ENCODE measurements around the gene SCAF8. TPM values are rescaled to one million over a fixed set of nuclear protein-coding genes. Genes with fewer than 3 reads are reported as not detected.
A peak's percentile ranks its signal among the peaks of the same experiment; 100 is the strongest.

SCAF8 gene
- total and polyA plus RNA-seq, 9 of the 15 experiments (the other 6 are each of a cell fraction or from before 2014, with no cell fraction given): 10.5 to 46.6 (median 23.2) TPM

DNA sequence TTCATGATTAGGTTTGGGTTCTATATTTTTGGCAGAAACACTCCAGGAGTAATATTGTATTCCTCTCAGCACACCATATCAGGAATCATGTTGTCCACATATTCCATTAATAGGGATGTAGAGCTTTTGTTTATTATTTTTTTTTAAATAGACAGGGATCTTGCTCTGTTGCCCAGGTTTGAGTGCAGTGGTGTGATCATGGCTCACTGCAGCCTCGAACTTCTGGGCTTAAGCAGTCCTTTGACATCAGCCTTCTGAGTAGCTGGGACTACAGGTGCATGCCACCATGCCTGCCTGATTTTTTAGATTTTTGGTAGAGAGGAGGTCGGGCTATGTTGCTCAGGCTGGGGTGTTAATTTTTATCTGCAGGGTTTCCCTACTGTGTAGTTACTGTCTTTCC lies 12.0 kb downstream of the SCAF8 start:
- Histone ChIP-seq H3K4me3 (no peak overlapping the region), H3K9me3 (replicated peaks; ENCODE audit: control insufficient read depth, insufficient read depth, low read depth, low read length) (no peaks in the 10 kb centered on the region), H3K9ac (ENCODE audit: insufficient read depth in 1 of 2, low read depth in 2 of 2, low read length in 2 of 2) (no peak overlapping the region), H3K4me1 (replicated peaks in 1 of 2; ENCODE audit: control insufficient read depth in 2 of 2, insufficient read depth in 2 of 2, low read length in 2 of 2) (no peaks in the 10 kb centered on the region), H3K27me3 (ENCODE audit: control insufficient read depth in 2 of 2, insufficient read depth in 2 of 2, low read length in 2 of 2) (no peaks in the 10 kb centered on the region), H3K4me2 (ENCODE audit: insufficient read depth, low read length) (no peak overlapping the region), H3K9me1 (ENCODE audit: control insufficient read depth, insufficient read depth, low read length) (no peaks in the 10 kb centered on the region), H4K20me1 (replicated peaks; ENCODE audit: control insufficient read depth, insufficient read depth, low read length) (peaks cover 8% of the 10 kb centered on the region; the same call in 1 of the 2 replicates), H3K27ac (ENCODE audit: extremely low read depth, low read depth, low read length) (no peak overlapping the region), H3K79me2 (ENCODE audit: control insufficient read depth, insufficient read depth, low read length) (peaks cover 100% of the 10 kb centered on the region), H2AFZ (ENCODE audit: low read depth, low read length) (no peak overlapping the region), H3K36me3 (ENCODE audit: control insufficient read depth, insufficient read depth, low read length) (peaks cover 32% of the 10 kb centered on the region)
- intact Hi-C loops (cut with micrococcal nuclease) (no loop called here), in situ Hi-C loops (cut with MboI) (no loop called here)
- ChIA-PET POLR2A (interaction anchor here (0.9 to 3.2 kb wide), 4 partner anchors 9 to 18 kb away, joined by 3 to 14 read pairs (median 4); no protein-coding TSS in a partner anchor), CTCF (ENCODE audit: low intra/inter-chr PET ratio) (interaction anchor here (0.9 kb wide), 1 partner anchor 59 kb away, joined by 3 read pairs; no protein-coding TSS in a partner anchor)
- WGBS (ENCODE audit: insufficient coverage, low coverage, missing lambda C conversion rate): 71% methylated on average over 2 of the region's 2 CpGs
- no peak for DNase-seq (ENCODE audit: extremely low read depth in 1 of 4, low spot score in 3 of 4)
- no peak; the same call in 2 of the 3 replicates for ATAC-seq
- FAIRE-seq: no peak
- BruUV-seq (replicated peaks): no TSS peak
- TF ChIP-seq HEY1 (CRISPR knock-in tag; IDR thresholded peaks at IDR 0.05; ENCODE audit: borderline replicate concordance): no peak
- peak; percentile 61 for TF ChIP-seq ZNF121 (CRISPR knock-in tag; conservative IDR thresholded peaks at IDR 0.05)

DNA sequence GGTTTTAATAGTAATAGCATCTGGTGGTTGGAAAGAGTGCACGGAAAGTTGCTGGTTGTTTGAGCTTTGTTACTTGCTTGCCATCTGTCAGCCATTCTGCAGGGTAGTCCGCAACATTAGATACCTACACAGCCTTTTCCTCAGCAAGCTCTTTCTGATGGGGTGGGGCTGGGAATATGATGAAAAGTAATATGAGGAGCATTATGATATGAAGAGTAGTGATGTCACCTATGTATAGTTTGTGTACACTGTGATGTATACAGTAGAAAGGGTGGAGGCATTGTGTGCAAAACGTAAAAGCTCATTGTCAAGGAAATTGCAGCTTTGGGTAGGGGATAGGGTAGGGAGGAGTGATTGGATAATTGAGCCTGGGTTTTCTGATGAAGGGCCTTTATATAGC lies 16.1 kb downstream of the SCAF8 start:
- WGBS (ENCODE audit: insufficient coverage, low coverage, missing lambda C conversion rate): 76% methylated on average over 3 of the region's 3 CpGs
- ATAC-seq (no peak; the same call in 2 of the 3 replicates), DNase-seq (ENCODE audit: extremely low read depth in 1 of 4, low spot score in 3 of 4) (no peak), FAIRE-seq (no peak)
- Histone ChIP-seq H3K9ac (ENCODE audit: insufficient read depth in 1 of 2, low read depth in 2 of 2, low read length in 2 of 2) (no peak overlapping the region), H3K4me1 (replicated peaks in 1 of 2; ENCODE audit: control insufficient read depth in 2 of 2, insufficient read depth in 2 of 2, low read length in 2 of 2) (no peaks in the 10 kb centered on the region), H3K9me3 (replicated peaks; ENCODE audit: control insufficient read depth, insufficient read depth, low read depth, low read length) (no peaks in the 10 kb centered on the region), H3K27me3 (ENCODE audit: control insufficient read depth in 2 of 2, insufficient read depth in 2 of 2, low read length in 2 of 2) (no peaks in the 10 kb centered on the region), H3K9me1 (ENCODE audit: control insufficient read depth, insufficient read depth, low read length) (no peaks in the 10 kb centered on the region), H4K20me1 (replicated peaks; ENCODE audit: control insufficient read depth, insufficient read depth, low read length) (peaks cover 4% of the 10 kb centered on the region; the same call in 1 of the 2 replicates), H3K27ac (ENCODE audit: extremely low read depth, low read depth, low read length) (no peak overlapping the region), H3K4me2 (ENCODE audit: insufficient read depth, low read length) (no peak overlapping the region), H3K4me3 (no peak overlapping the region), H3K79me2 (ENCODE audit: control insufficient read depth, insufficient read depth, low read length) (peaks cover 99% of the 10 kb centered on the region), H2AFZ (ENCODE audit: low read depth, low read length) (no peak overlapping the region), H3K36me3 (ENCODE audit: control insufficient read depth, insufficient read depth, low read length) (peaks cover 19% of the 10 kb centered on the region)
- ChIA-PET POLR2A (interaction anchor here (1.1 to 1.5 kb wide), 4 partner anchors 9 to 24 kb away, joined by 4 to 6 read pairs (median 4); partner anchors contain the start of gene SCAF8), CTCF (ENCODE audit: low intra/inter-chr PET ratio) (no interaction called here)
- no peak for TF ChIP-seq ATF1 (CRISPR knock-in tag; IDR thresholded peaks at IDR 0.05)
- no peak for TF ChIP-seq ATF1 (tag; IDR thresholded peaks at IDR 0.05)
- TF ChIP-seq ZNF253 (CRISPR knock-in tag; conservative IDR thresholded peaks at IDR 0.05): no peak
- TF ChIP-seq, protein P1, sequence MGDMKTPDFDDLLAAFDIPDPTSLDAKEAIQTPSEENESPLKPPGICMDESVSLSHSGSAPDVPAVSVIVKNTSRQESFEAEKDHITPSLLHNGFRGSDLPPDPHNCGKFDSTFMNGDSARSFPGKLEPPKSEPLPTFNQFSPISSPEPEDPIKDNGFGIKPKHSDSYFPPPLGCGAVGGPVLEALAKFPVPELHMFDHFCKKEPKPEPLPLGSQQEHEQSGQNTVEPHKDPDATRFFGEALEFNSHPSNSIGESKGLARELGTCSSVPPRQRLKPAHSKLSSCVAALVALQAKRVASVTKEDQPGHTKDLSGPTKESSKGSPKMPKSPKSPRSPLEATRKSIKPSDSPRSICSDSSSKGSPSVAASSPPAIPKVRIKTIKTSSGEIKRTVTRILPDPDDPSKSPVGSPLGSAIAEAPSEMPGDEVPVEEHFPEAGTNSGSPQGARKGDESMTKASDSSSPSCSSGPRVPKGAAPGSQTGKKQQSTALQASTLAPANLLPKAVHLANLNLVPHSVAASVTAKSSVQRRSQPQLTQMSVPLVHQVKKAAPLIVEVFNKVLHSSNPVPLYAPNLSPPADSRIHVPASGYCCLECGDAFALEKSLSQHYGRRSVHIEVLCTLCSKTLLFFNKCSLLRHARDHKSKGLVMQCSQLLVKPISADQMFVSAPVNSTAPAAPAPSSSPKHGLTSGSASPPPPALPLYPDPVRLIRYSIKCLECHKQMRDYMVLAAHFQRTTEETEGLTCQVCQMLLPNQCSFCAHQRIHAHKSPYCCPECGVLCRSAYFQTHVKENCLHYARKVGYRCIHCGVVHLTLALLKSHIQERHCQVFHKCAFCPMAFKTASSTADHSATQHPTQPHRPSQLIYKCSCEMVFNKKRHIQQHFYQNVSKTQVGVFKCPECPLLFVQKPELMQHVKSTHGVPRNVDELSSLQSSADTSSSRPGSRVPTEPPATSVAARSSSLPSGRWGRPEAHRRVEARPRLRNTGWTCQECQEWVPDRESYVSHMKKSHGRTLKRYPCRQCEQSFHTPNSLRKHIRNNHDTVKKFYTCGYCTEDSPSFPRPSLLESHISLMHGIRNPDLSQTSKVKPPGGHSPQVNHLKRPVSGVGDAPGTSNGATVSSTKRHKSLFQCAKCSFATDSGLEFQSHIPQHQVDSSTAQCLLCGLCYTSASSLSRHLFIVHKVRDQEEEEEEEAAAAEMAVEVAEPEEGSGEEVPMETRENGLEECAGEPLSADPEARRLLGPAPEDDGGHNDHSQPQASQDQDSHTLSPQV (IDR thresholded peaks at IDR 0.05): no peak
- TF ChIP-seq SUPT5H (IDR thresholded peaks at IDR 0.05): 0 out of 2 replicates have a peak, but pooled peaks have one; percentile 14
- TF ChIP-seq RAD51 (IDR thresholded peaks at IDR 0.05; ENCODE audit: borderline replicate concordance, low read depth): no peak
- TF ChIP-seq, protein P2, sequence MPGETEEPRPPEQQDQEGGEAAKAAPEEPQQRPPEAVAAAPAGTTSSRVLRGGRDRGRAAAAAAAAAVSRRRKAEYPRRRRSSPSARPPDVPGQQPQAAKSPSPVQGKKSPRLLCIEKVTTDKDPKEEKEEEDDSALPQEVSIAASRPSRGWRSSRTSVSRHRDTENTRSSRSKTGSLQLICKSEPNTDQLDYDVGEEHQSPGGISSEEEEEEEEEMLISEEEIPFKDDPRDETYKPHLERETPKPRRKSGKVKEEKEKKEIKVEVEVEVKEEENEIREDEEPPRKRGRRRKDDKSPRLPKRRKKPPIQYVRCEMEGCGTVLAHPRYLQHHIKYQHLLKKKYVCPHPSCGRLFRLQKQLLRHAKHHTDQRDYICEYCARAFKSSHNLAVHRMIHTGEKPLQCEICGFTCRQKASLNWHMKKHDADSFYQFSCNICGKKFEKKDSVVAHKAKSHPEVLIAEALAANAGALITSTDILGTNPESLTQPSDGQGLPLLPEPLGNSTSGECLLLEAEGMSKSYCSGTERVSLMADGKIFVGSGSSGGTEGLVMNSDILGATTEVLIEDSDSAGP (CRISPR knock-in tag; IDR thresholded peaks at IDR 0.05): no peak
- BruUV-seq (replicated peaks): no TSS peak
- in situ Hi-C loops (cut with MboI) (no loop called here), intact Hi-C loops (cut with micrococcal nuclease) (no loop called here)

All from K562 (cell line).